ENCODE data around the gene TUBD1.

TUBD1 gene

GRCh38 chr17:59814685-59815084 lies 78.1 kb downstream of the TUBD1 start:
- no peak for DNase-seq

GRCh38 chr17:59814276-59814675 lies 78.5 kb downstream of the TUBD1 start:
- no peak for DNase-seq

GRCh38 chr17:59812139-59812538 lies 80.6 kb downstream of the TUBD1 start:
- DNase-seq, result no peak

GRCh38 chr17:59811209-59811608 lies 81.5 kb downstream of the TUBD1 start:
- DNase-seq, result no peak

GRCh38 chr17:59810894-59811153 lies 81.9 kb downstream of the TUBD1 start:
- no peak for DNase-seq

All from NCI-H526 treated with DMSO at 0.1 percent for 48 hours (cell line).